GM12874 (cell line): Measurements from ENCODE around the gene SMAD1.

Experiments
- CTCF ChIP-seq: IDR thresholded peaks from 2 replicates; pipeline ENCODE4 v1.5.1; 2011; ENCODE audit warnings: low read depth, mild to moderate bottlenecking, control low read depth, low read length, moderate library complexity; ENCODE audit not compliant: insufficient read depth

The SMAD1 gene

GRCh38 chr4:145507636-145508035 lies 26.0 kb downstream of the SMAD1 start:
- TF ChIP-seq CTCF = no peak

GRCh38 chr4:145511913-145512522 lies 30.4 kb downstream of the SMAD1 start:
- TF ChIP-seq CTCF = no peak

- no peak for TF ChIP-seq CTCF
Measured at GRCh38 chr4:145513020-145513621, 31.5 kb downstream of the SMAD1 start.

GRCh38 chr4:145520172-145520571 lies 38.5 kb downstream of the SMAD1 start:
- no peak for TF ChIP-seq CTCF

- no peak for TF ChIP-seq CTCF
Measured at GRCh38 chr4:145521282-145521681, 39.6 kb downstream of the SMAD1 start.

- TF ChIP-seq CTCF = no peak
Measured at GRCh38 chr4:145523117-145523516, 41.5 kb downstream of the SMAD1 start.

GRCh38 chr4:145524552-145524951 lies 42.9 kb downstream of the SMAD1 start:
- TF ChIP-seq CTCF = no peak

- no peak for TF ChIP-seq CTCF
Measured at GRCh38 chr4:145525291-145525740, 43.7 kb downstream of the SMAD1 start.
